GM21737 (cell line): ENCODE measurements around the gene PIGP.
"Not testable (repeated sequence)": the region's sequence is repeated elsewhere in the genome, so short reads cannot be mapped to it uniquely, and the experiment has no call there.

Source experiments
- ATAC-seq: cut with Tn5 transposase; IDR thresholded peaks from one replicate; pipeline ENCODE4 v1.9.1; 2021; ENCODE audit warnings: mild to moderate bottlenecking, moderate library complexity; ENCODE audit not compliant: unreplicated experiment

PIGP gene

GRCh38 chr21:37076087-37076850 is 3.4 kb upstream of the PIGP start:
- ATAC-seq, result no peak

GRCh38 chr21:37075214-37075770 is 2.4 kb upstream of the PIGP start:
- no peak for ATAC-seq

GRCh38 chr21:37074546-37074945 is 1.7 kb upstream of the PIGP start:
- ATAC-seq, result no peak

GRCh38 chr21:37074197-37074510 is 1.3 kb upstream of the PIGP start:
- ATAC-seq, result no peak

GRCh38 chr21:37073417-37074196 is 736 bp upstream of the PIGP start:
- peak; percentile 26 for ATAC-seq

- peak; percentile 32 for ATAC-seq
Measured at GRCh38 chr21:37072274-37072987, 440 bp downstream of the PIGP start.

- ATAC-seq, result no peak
Measured at GRCh38 chr21:37071561-37072273, 1.2 kb downstream of the PIGP start.

- ATAC-seq, result no peak
Measured at GRCh38 chr21:37065561-37066177, 7.2 kb downstream of the PIGP start.

- ATAC-seq, result no peak
Measured at GRCh38 chr21:37064841-37065240, 8.0 kb downstream of the PIGP start.

- ATAC-seq, result no peak
Measured at GRCh38 chr21:37063433-37063832, 9.4 kb downstream of the PIGP start.

GRCh38 chr21:37062593-37062935 is 10.3 kb downstream of the PIGP start:
- ATAC-seq, result no peak

- ATAC-seq, result no peak
Measured at GRCh38 chr21:37061926-37062592, 10.8 kb downstream of the PIGP start.

GRCh38 chr21:37060296-37060695 is 12.6 kb downstream of the PIGP start:
- no peak for ATAC-seq

- ATAC-seq, result no peak
Measured at GRCh38 chr21:37059181-37059580, 13.7 kb downstream of the PIGP start.

- ATAC-seq, result no peak
Measured at GRCh38 chr21:37058261-37058660, 14.6 kb downstream of the PIGP start.

- ATAC-seq, result no peak
Measured at GRCh38 chr21:37057614-37058013, 15.3 kb downstream of the PIGP start.

- ATAC-seq, result no peak
Measured at GRCh38 chr21:37055271-37055855, 17.5 kb downstream of the PIGP start.

GRCh38 chr21:37049741-37050140 is 23.1 kb downstream of the PIGP start:
- ATAC-seq, result not testable (repeated sequence)

GRCh38 chr21:37047079-37047478 is 25.8 kb downstream of the PIGP start:
- no peak for ATAC-seq

- no peak for ATAC-seq
Measured at GRCh38 chr21:37045556-37045955, 27.3 kb downstream of the PIGP start.
